HCT116 (cell line): Measurements from ENCODE around the gene SYNDIG1. TPM values are rescaled to one million over a fixed set of nuclear protein-coding genes. Genes with fewer than 3 reads are reported as not detected.

Experiments
- total RNA-seq: library from RNA; stranded (reverse); gene quantifications from one replicate; pipeline ENCODE4 v1.2.1, GENCODE V29; 2021; ENCODE audit not compliant: unreplicated experiment
- TF ChIP-seq, protein P1 (sequence below): IDR thresholded peaks from 2 replicates; pipeline ENCODE4 v1.6.1; 2011; ENCODE audit warnings: mild to moderate bottlenecking, low read length, moderate library complexity; ENCODE audit not compliant: insufficient replicate concordance; ENCODE audit errors: extremely low read depth
- TF ChIP-seq, protein P2 (sequence below), 3 experiments: fragments of 200-600 bp in 1 of 3; sonication (generic) in 1 of 3; IDR thresholded peaks in 2 of 3; conservative IDR thresholded peaks in 1 of 3; 2 replicates each; pipeline ENCODE4 v1.5.1; 2012 to 2017; ENCODE audit warnings: low read depth in 2 of 3, low read length in 2 of 3, antibody characterized with exemption in 1 of 3, borderline replicate concordance in 1 of 3, control low read depth in 1 of 3, mild to moderate bottlenecking in 1 of 3, mixed read lengths in 1 of 3, mixed run types in 1 of 3, moderate library complexity in 1 of 3; ENCODE audit not compliant: insufficient read depth in 1 of 3
- TF ChIP-seq, protein P3 (sequence below): IDR thresholded peaks from 2 replicates; pipeline ENCODE4 v1.6.1; 2012; ENCODE audit warnings: low read depth

The SYNDIG1 gene
- total RNA-seq, 1 experiment from 2014 or later, result not detected

DNA sequence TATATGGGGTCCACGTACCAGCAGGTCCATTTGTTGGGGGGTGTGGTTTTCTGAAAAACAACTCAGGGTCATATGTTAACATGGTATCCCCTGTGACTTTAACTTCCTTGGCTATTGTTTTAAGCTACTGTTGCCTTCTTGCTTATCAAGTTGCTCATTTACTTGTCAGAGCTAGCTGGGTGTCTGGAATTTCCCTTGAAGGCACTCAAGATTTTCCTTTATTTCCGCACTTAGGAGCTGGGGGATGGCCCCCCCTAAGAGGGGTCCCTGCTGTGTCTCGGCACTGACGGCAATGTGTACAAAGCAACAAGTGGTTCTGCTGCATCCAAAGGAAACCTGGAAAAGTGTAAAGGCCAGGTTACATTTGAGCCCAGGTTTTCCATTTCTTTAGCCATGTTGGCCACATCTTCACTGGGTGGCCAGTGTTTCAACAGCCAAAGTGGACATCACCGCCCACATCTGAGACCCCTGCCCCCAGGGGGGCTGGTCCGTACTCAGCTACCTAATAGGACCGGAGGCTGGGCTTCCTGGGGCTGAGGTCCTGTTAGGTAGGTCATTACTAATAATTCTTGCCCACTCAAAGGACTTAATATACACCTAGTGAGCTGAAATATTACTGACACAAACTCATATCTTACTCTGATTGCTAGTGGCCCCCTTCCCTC, 24.8 kb upstream of the SYNDIG1 start (continued):
- TF ChIP-seq, protein P1, sequence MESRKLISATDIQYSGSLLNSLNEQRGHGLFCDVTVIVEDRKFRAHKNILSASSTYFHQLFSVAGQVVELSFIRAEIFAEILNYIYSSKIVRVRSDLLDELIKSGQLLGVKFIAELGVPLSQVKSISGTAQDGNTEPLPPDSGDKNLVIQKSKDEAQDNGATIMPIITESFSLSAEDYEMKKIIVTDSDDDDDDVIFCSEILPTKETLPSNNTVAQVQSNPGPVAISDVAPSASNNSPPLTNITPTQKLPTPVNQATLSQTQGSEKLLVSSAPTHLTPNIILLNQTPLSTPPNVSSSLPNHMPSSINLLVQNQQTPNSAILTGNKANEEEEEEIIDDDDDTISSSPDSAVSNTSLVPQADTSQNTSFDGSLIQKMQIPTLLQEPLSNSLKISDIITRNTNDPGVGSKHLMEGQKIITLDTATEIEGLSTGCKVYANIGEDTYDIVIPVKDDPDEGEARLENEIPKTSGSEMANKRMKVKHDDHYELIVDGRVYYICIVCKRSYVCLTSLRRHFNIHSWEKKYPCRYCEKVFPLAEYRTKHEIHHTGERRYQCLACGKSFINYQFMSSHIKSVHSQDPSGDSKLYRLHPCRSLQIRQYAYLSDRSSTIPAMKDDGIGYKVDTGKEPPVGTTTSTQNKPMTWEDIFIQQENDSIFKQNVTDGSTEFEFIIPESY, result no peak
- TF ChIP-seq, protein P2, sequence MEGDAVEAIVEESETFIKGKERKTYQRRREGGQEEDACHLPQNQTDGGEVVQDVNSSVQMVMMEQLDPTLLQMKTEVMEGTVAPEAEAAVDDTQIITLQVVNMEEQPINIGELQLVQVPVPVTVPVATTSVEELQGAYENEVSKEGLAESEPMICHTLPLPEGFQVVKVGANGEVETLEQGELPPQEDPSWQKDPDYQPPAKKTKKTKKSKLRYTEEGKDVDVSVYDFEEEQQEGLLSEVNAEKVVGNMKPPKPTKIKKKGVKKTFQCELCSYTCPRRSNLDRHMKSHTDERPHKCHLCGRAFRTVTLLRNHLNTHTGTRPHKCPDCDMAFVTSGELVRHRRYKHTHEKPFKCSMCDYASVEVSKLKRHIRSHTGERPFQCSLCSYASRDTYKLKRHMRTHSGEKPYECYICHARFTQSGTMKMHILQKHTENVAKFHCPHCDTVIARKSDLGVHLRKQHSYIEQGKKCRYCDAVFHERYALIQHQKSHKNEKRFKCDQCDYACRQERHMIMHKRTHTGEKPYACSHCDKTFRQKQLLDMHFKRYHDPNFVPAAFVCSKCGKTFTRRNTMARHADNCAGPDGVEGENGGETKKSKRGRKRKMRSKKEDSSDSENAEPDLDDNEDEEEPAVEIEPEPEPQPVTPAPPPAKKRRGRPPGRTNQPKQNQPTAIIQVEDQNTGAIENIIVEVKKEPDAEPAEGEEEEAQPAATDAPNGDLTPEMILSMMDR (IDR thresholded peaks at IDR 0.05 in 2 of 3, conservative IDR thresholded peaks at IDR 0.05 in 1 of 3; ENCODE audit: borderline replicate concordance in 1 of 3, insufficient read depth in 1 of 3, low read depth in 2 of 3, low read length in 2 of 3), result no peak
- TF ChIP-seq, protein P3, sequence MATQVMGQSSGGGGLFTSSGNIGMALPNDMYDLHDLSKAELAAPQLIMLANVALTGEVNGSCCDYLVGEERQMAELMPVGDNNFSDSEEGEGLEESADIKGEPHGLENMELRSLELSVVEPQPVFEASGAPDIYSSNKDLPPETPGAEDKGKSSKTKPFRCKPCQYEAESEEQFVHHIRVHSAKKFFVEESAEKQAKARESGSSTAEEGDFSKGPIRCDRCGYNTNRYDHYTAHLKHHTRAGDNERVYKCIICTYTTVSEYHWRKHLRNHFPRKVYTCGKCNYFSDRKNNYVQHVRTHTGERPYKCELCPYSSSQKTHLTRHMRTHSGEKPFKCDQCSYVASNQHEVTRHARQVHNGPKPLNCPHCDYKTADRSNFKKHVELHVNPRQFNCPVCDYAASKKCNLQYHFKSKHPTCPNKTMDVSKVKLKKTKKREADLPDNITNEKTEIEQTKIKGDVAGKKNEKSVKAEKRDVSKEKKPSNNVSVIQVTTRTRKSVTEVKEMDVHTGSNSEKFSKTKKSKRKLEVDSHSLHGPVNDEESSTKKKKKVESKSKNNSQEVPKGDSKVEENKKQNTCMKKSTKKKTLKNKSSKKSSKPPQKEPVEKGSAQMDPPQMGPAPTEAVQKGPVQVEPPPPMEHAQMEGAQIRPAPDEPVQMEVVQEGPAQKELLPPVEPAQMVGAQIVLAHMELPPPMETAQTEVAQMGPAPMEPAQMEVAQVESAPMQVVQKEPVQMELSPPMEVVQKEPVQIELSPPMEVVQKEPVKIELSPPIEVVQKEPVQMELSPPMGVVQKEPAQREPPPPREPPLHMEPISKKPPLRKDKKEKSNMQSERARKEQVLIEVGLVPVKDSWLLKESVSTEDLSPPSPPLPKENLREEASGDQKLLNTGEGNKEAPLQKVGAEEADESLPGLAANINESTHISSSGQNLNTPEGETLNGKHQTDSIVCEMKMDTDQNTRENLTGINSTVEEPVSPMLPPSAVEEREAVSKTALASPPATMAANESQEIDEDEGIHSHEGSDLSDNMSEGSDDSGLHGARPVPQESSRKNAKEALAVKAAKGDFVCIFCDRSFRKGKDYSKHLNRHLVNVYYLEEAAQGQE, result no peak
